Fibroblast of skin of back (primary cell): Measurements from ENCODE around the gene EPYC.

ENCODE experiments used
- DNase-seq: peaks from one replicate; pipeline ENCODE4 v3.0.0-alpha.2; 2013

Gene EPYC

DNA sequence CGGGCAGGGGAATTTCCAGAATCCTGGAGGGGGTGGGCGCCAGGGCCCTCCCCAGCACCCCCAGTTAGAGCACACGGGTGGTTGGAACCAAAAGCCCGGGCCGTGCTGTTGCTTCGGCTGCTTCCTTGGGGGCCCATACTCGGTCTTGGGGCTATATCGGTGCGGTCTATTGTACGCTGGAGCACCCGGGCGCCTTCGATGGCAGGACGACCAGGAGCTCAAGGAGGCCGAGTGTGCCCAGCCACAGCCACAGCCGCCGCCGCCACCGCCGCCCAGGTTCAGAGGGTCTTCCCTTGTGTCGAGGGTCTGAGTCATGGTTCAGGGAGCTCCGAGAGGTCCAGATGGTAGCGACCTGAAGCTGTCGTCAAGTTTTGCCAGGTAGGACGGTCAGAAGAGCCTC, 50.3 kb downstream of the EPYC start:
- DNase-seq = no peak

GRCh38 chr12:90953956-90954421, 50.8 kb downstream of the EPYC start:
- DNase-seq = no peak

GRCh38 chr12:90951432-90952105, 53.2 kb downstream of the EPYC start:
- no peak for DNase-seq

GRCh38 chr12:90947869-90948268, 56.9 kb downstream of the EPYC start:
- no peak for DNase-seq

DNA sequence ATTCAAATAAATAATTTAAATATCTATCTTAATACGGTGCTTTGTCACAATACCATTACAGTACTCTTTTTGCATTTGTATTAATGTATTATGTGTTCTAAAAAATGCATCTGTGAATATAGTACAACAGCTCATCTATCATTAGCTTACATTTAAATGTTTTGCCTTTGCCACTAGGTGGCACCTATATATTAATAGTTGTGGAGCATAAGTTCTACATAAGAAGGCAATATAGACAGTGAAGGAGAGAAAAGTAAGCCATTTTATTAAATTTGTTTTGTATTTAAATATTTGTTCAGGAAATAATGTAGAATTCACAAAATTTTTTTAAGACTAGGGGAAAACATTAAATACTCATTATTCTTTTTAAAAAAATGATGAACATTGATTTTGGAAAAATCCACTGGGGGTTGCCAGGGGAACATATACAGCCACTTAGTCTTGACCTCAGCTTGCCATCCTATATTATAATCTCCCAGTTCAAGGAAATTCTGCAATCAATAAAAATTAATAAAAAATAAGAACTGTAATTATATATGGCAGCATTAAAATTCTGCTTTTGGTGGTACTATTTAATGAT, 59.6 kb downstream of the EPYC start:
- DNase-seq = peak; percentile 56

- DNase-seq = no peak
Measured at GRCh38 chr12:90943255-90943654, 61.5 kb downstream of the EPYC start.

- peak; percentile 78 for DNase-seq
Measured at GRCh38 chr12:90940872-90941499, 63.8 kb downstream of the EPYC start.

DNA sequence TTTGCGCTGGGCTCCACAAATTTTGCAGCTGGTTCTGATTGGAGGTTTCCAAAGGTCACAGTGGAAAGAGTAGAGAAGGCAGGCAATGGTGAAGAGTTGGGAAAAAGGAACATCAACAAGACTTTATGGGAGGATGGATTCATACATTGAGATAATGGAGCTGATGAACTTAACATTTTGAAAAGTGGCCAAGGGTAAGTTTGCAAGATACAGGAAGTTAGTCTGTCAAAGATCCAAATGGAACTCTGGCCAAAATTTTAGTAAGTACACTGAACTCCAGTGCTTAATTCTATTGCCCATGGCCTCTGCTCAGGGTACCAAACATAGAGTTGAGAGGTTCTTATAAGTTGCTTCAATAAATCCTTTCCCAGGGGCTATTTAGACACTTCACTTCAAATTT, 65.4 kb downstream of the EPYC start:
- DNase-seq = no peak

- DNase-seq = peak; percentile 80
Measured at GRCh38 chr12:90938451-90938850, 66.3 kb downstream of the EPYC start.

- no peak for DNase-seq
Measured at GRCh38 chr12:90937651-90938050, 67.1 kb downstream of the EPYC start.

DNA sequence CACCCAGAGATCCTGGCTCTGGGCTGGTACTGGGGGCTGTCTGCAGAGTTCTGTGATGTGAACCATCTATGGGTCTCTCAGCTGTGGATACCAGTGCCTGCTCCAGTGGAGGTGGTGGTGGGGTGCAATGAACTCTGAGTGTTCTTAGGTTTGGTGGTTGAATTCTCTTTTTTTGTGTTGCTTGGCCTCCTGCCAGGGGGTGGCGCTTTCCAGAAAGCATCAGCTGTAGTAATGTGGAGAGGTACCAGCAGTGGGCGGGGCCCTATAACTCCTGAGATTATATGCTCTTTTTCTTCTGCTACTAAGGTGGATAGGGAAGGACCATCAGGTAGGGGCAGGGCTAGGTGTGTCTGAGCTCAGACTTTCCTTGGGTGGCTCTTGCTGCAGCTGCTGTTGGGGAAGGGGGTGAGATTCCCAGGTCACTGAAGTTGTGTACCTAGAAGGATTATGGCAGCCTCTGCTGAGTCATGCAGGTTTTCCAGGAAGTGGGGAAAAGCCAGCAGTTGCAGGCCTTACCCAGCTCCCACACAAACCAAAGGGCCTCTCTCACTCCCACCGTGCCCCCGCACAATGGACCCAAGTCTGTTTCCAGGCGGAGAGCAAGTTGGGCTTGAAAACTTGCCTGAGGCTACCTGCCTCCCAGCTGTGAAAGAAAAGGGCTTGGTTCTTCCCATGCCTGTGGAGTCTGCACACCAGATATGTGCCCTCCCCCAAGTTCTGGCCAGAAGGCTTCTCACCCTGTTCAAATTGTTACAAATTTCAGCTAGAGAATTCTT, 68.4 kb downstream of the EPYC start:
- DNase-seq = no peak

GRCh38 chr12:90925562-90925961, 79.2 kb downstream of the EPYC start:
- DNase-seq = no peak

GRCh38 chr12:90924406-90924805, 80.4 kb downstream of the EPYC start:
- DNase-seq = no peak

- peak; percentile 87 for DNase-seq
Measured at GRCh38 chr12:90922145-90922627, 82.6 kb downstream of the EPYC start.

- peak; percentile 40 for DNase-seq
Measured at GRCh38 chr12:90921536-90921935, 83.2 kb downstream of the EPYC start.

- DNase-seq = no peak
Measured at GRCh38 chr12:90920222-90920621, 84.5 kb downstream of the EPYC start.

DNA sequence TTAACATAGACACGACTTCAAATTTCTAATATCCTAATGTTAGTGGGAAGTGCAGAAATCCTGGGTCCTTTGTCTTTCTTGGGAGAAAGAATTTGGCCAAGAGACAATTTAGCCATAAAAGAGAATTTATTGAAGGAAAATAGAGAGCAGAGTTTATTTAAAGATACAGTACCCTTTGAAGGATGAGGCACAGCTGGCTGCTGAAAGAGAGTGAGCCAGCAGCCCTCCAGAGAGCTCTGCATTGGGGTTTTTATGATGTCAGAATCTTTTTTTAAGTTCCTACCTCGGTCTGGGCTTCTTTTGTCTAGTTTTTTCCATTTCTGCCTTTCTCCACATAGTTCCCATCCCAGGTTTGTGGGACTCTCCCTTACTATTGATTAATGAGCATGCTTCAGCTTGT, 87.3 kb downstream of the EPYC start:
- no peak for DNase-seq

- no peak for DNase-seq
Measured at GRCh38 chr12:90916516-90916915, 88.3 kb downstream of the EPYC start.

- no peak for DNase-seq
Measured at GRCh38 chr12:90915353-90915752, 89.4 kb downstream of the EPYC start.
